GM19455 (cell line): ENCODE measurements around the gene IFITM5.

Experiments used
- ATAC-seq: cut with Tn5 transposase; IDR thresholded peaks from one replicate; pipeline ENCODE4 v1.9.1; 2021; ENCODE audit not compliant: unreplicated experiment

The IFITM5 gene

DNA sequence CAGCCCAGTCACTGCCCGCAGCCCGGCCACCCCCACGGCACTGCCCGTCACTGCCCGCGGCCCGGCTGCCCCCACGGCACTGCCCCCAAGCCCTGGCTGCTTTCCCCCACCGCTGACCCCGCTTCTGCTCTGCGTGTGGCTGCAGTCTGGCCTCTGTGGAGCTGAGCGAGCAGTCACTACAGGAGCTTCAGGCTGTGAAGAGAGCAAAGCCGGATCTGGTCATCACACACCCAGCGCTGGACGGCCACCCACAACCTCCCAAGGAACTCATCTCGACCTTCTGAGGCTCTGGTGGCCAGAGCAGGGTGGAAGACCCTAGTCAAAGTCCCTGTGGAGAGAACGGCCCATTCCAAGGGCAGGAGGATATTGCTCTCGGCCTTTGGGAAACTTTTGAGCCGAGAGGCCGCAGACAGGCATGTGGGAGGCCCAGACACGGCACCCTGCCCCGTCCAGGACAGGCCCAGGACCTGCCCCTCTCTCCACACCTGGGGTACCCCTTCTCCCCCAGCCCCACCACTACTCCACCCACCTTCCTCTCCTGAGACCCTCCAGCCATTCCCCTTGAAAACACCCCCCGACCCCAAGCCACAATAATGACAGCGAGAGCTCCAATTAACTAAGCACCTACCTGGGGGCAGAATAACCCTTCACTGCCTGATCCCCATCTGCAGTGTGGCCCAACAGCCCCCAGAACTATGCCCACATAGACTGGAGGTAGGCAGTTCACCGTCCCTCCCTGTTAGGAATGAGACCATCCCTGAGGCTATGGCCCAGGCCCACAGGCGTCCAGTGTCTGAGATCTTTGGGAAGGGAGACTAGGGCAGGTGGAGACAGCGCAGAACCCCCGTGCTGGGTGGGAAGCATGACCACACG, 14.1 kb downstream of the IFITM5 start:
- no peak for ATAC-seq

DNA sequence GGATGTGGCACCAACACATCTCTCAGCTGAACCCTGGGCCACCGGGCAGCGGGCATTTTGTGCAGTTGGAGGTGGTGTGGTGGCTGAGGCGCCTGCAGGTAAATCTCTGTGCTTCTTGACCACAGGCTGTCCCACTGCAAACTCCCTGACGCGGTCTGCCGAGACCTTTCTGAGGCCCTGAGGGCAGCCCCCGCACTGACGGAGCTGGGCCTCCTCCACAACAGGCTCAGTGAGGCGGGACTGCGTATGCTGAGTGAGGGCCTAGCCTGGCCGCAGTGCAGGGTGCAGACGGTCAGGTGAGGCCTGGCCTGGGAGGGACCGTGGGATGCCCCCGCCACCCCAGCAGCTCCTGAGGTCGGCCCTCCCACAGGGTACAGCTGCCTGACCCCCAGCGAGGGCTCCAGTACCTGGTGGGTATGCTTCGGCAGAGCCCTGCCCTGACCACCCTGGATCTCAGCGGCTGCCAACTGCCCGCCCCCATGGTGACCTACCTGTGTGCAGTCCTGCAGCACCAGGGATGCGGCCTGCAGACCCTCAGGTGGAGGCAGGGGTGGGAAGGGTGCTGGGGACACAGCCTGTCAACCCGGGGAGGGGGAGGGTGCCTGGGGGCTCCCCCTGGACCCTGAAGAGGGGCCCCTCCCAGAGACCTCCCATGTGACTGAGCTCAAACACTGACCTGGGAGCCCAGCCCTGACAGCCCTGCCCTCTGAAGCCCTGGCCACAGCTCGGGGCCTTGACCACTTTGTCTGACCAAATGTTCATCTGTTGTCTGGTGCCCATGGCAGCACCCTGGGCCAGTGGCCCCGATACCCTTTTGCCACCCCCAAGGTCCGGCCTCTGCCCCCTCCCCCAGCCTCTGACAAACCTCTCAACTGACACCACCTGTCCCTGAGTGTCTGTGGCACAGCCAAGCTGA, 15.0 kb downstream of the IFITM5 start:
- no peak for ATAC-seq

DNA sequence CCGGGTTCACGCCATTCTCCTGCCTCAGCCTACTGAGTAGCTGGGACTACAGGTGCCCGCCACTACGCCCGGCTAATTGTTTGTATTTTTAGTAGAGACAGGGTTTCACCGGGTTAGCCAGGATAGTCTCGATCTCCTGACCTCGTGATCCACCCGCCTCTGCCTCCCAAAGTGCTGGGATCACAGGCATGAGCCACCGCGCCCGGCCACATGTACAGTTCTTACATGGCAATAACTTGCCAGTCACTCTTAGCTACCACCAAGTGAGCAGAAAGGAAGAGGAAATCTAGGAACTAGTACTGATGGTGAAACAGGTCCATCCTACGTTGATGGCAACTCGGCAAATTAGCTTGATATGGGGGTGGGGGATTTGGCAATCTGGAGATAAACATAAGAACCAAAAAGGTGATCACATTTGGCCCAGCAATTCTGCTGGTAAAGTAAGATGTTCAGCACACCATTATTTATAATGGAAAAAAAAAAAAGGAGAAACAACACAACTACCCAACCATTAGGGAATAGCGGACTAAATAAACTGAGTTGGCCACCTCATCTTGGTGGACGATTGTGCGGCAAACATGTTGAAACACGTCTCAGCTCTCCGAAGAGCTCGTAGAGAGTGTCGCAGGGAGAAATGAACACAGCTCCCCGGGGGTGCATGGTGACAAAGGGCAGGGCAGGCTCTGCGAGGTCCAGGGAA, 15.8 kb downstream of the IFITM5 start:
- no peak for ATAC-seq

DNA sequence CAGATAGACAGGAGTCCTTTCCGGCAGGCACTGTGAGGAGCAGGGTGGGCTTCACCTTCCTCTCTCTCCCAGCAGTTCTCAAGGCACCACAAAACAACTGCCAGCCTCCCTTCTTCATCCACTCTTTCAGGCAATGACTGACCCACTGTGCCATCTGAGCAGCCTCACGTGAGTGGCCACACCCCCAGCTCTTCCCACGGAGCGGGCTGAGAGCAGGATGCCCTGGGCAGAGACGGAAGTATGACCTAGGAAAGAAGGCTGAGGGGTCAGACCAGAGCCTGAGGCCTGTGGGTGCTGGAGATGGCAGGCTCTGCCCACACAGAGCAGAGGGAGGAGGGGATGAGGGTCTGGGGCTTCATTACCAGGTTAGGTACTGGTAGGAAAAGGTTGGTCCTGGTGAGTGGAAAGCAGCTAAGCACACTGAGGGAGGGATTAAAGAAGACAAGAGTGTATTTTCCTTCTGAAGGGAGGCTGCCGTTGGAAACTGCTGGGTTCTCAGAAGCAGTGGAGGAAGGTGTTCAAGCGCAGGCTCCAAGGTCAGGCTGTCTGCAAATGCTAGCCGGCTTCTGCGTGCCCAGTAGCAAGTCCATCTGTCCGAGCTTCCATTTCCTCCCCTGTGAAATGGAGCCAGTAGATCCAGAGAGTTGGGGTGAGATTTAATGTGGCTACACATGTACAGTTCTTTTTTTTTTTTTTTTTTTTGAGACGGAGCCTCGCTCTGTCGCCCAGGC, 16.5 kb downstream of the IFITM5 start:
- no peak for ATAC-seq

DNA sequence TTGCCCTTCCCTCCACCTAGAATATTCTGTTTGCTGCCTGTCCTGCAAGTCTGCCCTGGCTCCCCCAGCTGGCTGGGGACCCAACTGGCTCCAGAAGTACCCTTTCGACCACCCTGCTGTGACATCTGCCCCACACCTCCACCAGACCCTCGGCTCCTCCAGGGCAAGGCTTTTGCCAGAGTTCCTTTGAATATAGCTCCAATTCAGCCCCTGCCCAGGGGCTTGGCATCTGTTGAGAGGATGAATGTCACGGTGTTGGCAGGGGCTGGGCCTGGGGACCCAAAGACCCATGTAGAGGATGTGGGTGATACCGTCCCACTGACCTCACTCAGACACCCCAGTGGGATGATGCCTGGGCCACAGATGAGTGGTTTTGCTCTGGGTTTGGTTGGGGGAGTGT, 17.2 kb downstream of the IFITM5 start:
- no peak for ATAC-seq

DNA sequence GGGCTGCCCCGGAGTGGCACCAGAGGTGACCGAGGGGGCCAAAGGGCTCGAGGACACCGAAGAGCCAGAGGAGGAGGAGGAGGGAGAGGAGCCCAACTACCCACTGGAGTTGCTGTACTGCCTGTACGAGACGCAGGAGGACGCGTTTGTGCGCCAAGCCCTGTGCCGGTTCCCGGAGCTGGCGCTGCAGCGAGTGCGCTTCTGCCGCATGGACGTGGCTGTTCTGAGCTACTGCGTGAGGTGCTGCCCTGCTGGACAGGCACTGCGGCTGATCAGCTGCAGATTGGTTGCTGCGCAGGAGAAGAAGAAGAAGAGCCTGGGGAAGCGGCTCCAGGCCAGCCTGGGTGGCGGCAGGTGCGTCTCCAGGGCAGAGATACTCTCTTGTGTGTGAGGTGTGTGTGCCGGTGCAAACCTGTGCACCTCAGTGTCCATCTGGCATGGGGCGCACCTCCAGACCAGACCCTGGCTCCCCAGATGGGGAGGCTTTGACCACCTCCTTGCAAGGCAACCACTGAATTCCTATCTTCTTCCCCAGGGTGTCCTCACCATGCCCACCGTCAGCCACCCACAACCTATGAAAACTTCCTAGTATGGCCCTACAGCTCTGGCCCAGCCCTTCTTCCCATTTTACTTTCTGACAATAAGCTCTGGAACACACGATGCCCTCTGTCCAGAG, 17.7 kb downstream of the IFITM5 start:
- ATAC-seq: no peak

DNA sequence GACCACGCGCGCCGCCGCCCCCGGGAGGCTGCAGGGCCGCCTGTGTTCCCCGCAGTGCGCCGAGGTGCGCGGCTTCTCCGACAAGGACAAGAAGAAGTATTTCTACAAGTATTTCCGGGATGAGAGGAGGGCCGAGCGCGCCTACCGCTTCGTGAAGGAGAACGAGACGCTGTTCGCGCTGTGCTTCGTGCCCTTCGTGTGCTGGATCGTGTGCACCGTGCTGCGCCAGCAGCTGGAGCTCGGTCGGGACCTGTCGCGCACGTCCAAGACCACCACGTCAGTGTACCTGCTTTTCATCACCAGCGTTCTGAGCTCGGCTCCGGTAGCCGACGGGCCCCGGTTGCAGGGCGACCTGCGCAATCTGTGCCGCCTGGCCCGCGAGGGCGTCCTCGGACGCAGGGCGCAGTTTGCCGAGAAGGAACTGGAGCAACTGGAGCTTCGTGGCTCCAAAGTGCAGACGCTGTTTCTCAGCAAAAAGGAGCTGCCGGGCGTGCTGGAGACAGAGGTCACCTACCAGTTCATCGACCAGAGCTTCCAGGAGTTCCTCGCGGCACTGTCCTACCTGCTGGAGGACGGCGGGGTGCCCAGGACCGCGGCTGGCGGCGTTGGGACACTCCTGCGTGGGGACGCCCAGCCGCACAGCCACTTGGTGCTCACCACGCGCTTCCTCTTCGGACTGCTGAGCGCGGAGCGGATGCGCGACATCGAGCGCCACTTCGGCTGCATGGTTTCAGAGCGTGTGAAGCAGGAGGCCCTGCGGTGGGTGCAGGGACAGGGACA, 18.4 kb downstream of the IFITM5 start:
- no peak for ATAC-seq

DNA sequence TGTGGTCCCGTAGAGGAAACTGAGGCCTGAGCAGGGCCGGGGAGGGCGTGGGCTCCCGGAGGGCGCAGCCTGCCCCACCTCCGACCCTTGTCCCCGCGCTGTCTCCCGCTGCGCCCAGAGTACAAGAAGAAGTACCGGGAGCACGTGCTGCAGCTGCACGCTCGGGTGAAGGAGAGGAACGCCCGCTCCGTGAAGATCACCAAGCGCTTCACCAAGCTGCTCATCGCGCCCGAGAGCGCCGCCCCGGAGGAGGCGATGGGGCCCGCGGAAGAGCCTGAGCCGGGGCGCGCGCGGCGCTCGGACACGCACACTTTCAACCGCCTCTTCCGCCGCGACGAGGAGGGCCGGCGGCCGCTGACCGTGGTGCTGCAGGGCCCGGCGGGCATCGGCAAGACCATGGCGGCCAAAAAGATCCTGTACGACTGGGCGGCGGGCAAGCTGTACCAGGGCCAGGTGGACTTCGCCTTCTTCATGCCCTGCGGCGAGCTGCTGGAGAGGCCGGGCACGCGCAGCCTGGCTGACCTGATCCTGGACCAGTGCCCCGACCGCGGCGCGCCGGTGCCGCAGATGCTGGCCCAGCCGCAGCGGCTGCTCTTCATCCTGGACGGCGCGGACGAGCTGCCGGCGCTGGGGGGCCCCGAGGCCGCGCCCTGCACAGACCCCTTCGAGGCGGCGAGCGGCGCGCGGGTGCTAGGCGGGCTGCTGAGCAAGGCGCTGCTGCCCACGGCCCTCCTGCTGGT, 19.2 kb downstream of the IFITM5 start:
- no peak for ATAC-seq

DNA sequence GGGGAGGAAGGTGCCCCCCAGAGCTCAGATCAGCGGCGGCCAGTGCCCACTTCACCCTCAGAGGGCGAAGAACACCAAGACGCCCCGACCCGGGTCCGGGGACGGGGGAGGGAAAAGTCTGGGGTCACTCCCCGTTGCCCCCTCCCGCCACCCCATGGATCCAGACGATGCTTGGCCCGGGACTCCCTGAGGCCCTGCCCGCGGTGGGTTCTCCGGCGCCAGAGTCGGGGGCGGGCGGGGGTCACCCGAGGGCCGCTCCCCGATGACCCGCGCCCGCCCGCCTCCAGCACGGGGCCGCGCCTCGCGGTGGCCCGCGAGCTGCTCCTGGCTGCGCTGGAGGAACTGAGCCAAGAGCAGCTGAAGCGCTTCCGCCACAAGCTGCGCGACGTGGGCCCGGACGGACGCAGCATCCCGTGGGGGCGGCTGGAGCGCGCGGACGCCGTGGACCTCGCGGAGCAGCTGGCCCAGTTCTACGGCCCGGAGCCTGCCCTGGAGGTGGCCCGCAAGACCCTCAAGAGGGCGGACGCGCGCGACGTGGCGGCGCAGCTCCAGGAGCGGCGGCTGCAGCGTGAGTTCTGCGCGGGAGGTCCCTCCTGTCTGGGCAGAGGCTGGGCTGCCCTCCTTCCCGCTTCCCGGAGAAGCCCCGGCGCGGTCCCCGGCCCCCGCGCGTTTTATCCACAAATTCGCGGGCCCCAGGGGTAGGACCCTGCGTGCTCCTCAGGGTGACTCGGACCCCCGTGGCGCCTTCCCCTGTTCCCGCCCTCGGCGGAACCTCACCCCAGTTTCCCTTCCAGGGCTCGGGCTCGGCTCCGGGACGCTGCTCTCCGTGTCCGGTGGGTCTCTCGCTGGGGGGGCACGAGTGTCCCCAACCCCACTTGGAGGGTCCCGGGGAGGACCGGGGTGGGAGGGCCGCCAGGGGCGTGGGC, 20.0 kb downstream of the IFITM5 start:
- ATAC-seq: no peak

DNA sequence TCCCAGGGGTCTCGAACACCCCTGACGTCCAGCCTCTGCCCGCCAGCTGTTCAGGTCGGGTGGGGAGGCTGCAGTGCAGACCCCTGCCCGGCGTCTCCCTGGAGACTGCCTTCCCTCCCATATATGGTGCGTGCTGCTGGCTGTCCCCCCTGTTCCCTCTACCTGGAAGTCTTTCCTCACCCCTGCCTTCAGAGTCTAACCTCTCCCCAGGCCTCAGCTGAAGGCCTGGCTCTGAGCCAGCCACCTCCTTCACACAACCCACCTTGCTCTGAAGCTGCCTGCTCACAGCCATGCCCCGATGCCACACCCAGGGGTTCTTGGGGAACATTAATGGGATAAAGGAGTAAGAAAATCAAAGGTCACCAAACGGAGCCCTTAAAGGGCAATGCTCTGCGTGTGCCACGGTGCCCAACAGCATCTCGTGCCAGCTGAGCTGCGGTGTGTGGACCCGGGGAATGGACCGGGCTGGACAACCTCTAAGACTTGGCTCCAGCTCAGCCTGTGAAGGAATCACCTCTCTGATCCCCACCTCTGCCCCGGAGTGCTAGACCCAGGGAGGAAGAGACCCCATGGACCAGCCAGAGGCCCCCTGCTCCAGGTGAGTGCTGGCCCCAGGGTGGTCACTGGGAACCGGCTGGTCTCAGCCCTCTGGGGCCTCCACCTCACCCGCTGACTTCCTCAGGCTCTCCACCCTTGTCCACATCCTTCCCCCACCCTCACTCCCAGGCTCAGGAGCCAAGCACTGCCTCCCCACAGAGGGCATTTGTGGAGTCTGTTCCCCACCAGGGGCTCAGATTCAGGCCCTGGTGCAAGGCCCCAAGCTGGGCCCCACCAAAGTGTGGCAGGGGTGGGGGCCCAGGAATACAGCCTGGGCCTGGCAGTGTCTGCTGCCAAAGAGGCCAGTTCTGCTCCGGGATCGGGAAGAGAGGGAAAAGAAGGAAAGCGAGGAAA, 21.1 kb downstream of the IFITM5 start, which contains the start of gene NLRP6:
Gene NLRP6 (plus strand): TSS at position 407 of the 951 bp plus-strand sequence. CDS start 163 bp downstream, at position 570.
- no peak for ATAC-seq

DNA sequence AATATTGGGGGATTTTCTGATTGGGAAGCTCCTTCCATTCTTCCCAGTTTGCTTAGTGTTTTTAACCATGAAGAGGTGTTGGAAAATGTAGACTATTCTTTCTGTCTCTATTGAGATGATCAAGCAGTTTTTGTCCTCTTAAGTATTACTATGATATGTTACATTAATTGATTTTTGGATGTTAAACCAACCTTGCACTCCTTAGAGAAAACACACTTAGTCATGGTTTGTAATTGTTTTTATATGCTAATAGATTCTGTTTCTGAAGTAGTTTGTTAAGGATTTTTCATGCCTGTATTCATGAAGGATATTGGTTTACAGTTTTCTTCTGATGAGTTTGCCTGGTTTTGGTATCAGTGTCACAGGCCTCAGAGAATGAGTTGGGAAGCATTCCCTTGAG, 23.1 kb downstream of the IFITM5 start:
- ATAC-seq: no peak

DNA sequence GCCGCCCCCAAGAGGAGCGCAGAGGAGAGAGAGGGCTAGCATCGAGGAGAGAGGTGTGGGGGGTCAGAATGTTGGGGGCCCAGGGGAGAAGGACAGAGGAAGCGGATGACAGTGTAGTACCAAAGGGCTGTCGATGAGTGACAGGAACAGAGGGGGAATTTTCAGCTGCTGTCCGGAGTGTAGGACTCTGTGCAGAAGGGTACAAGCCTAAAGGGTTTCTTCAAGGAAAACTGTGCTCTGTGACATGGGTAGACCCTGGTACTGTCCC, 26.5 kb downstream of the IFITM5 start:
- no peak for ATAC-seq

DNA sequence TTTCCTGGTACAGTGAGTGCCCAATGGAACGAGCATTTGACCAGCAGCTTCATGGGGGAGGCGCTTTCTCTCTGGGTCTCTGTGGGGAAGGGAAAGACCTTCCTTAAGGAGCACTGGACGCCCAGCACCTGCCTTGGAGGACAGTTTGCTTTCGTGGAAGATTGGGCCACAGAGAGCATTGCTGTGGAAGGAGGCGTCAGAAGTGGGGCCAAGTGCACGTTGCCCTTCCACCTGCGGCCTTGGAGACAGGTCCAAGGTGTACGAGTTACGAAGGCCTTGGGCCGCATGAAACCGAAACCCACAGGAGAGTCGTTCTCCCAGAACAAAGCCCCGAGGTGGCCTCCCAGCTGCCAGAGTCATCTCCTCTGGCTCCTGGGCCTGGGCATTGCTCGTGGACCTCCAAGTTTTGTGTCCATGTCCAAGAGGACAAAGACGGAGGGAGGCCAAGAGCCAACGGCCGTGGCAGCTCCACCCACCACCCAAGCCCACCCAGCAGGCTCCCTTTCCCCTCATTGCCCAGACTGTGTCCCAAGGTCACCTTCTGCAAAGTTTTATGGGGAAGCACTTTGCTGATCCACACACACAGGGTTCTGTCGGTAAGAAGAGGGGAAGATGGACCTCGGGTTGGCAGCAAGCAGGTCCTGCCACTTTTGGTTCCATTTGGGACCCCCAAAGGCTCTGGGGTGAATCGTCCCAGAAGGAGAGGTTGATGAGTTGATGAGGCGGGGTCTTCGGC, 27.0 kb downstream of the IFITM5 start:
- ATAC-seq: no peak

DNA sequence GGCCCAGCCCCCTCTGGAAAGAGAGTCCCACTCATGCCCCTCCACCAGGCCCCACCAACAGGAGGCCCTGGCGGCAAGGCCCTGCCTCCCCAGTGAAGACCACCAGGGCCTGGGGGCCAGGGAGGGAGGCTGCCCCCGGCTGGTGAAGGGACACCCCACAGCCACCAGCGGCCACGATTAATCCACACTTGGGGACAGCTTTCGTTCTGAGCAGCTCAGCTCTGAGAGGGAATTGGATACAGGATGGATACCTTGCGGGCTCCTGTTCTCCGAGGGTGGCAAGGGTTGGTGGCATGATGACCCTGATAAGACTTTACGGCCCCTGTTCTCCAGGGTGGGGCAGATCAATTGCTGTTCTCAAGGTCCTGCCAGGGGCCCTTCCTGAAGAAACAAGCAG, 28.0 kb downstream of the IFITM5 start:
- ATAC-seq: no peak

DNA sequence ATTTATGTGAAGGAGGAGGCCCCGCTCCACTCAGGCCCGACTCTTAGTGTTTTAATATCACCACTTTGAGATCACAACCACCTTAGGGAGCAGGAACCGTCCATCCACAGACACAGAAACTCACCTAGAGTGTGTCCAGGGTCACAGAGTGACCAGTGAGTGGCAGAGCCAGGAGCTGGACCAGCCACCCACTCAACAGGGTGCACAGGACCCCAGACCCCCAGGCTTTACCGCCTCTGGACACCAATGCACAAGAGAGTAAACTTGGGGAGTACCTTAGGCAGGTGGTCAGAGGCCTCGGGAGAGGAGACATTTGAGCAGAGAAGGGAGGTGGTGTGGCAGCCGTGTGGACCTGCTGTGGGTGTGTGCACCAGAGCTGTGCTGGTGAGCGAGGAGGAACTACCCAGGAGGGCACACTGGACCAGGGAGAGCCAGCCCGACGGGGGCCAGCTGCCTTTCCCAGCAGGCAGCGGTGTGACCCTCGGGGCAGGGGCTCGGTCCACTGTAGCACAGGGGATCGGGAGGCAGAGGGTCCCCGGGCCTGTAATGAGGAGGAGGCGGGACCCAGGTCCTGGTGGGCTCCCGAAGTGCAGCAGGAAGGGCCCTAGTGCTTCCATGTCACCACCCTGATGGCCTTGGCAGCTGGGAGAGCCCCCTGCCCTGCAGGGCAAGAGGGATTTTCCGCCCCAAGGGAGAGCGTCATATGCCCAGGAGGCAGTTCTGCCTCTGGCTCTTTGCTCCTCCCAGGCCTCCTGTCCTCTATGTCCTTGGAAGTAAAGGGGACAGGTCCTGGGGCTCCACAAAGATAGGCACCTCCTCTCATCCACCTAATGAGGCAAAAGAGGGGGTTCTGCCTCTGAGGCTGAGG, 28.6 kb downstream of the IFITM5 start:
- ATAC-seq: no peak
